DND-41 (cell line): ENCODE measurements around the gene VSIG10L2.

Source experiments
- EZH2 ChIP-seq: IDR thresholded peaks from 3 replicates; pipeline ENCODE4 v1.6.1; 2012; ENCODE audit warnings: borderline replicate concordance, low read depth, mild to moderate bottlenecking, moderate library complexity, low read length, inconsistent platforms; ENCODE audit not compliant: severe bottlenecking
- TF ChIP-seq, protein P1 (sequence below): IDR thresholded peaks from 2 replicates; pipeline ENCODE4 v1.5.1; 2012; ENCODE audit warnings: borderline replicate concordance, low read length, moderate library complexity, mild to moderate bottlenecking; ENCODE audit not compliant: poor library complexity, severe bottlenecking; ENCODE audit errors: extremely low read depth

DNA sequence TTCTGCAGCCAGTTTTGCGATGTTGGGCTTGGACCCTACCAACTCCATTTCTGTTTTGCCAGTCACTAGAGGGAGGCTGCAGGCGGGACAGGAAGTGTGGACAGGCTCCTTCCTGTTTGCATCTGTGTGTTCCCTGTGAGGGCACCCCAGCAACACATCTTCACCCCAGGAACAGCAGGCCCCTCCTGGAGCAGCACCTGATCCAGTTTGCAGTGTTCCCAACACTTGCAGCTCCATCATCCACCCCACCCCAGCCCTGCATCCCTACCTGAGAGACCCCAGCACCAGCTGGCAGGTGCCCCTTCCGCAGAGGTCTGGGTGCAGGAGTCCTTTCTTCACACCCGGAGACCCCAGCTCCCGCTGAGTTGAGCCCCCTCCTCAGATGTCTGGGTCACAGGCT, 7.4 kb upstream of the VSIG10L2 start:
- TF ChIP-seq, protein P1, sequence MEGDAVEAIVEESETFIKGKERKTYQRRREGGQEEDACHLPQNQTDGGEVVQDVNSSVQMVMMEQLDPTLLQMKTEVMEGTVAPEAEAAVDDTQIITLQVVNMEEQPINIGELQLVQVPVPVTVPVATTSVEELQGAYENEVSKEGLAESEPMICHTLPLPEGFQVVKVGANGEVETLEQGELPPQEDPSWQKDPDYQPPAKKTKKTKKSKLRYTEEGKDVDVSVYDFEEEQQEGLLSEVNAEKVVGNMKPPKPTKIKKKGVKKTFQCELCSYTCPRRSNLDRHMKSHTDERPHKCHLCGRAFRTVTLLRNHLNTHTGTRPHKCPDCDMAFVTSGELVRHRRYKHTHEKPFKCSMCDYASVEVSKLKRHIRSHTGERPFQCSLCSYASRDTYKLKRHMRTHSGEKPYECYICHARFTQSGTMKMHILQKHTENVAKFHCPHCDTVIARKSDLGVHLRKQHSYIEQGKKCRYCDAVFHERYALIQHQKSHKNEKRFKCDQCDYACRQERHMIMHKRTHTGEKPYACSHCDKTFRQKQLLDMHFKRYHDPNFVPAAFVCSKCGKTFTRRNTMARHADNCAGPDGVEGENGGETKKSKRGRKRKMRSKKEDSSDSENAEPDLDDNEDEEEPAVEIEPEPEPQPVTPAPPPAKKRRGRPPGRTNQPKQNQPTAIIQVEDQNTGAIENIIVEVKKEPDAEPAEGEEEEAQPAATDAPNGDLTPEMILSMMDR = no peak
- TF ChIP-seq EZH2 = no peak
